GM19468 (cell line): Measurements from ENCODE around the gene NRG3.

Experiments used
- ATAC-seq: cut with Tn5 transposase; IDR thresholded peaks from one replicate; pipeline ENCODE4 v1.9.1; 2021; ENCODE audit warnings: mild to moderate bottlenecking, moderate library complexity, moderate number of reproducible peaks; ENCODE audit not compliant: unreplicated experiment; ENCODE audit errors: extremely low read depth

The NRG3 gene

GRCh38 chr10:82742478-82742877 is 867.5 kb downstream of the NRG3 start:
- no peak for ATAC-seq

GRCh38 chr10:82742898-82743297 is 867.9 kb downstream of the NRG3 start:
- no peak for ATAC-seq

GRCh38 chr10:82750538-82750937 is 875.5 kb downstream of the NRG3 start:
- ATAC-seq = no peak

GRCh38 chr10:82757397-82757796 is 882.4 kb downstream of the NRG3 start:
- ATAC-seq = no peak

- no peak for ATAC-seq
Observed at GRCh38 chr10:82757901-82758300, 882.9 kb downstream of the NRG3 start.

GRCh38 chr10:82759050-82759449 is 884.1 kb downstream of the NRG3 start:
- no peak for ATAC-seq

- ATAC-seq = no peak
Observed at GRCh38 chr10:82762641-82763040, 887.6 kb downstream of the NRG3 start.

GRCh38 chr10:82768040-82768439 is 893.0 kb downstream of the NRG3 start:
- ATAC-seq = no peak

- no peak for ATAC-seq
Observed at GRCh38 chr10:82778908-82779307, 903.9 kb downstream of the NRG3 start.

- no peak for ATAC-seq
Observed at GRCh38 chr10:82796510-82796909, 921.5 kb downstream of the NRG3 start.

- ATAC-seq = no peak
Observed at GRCh38 chr10:82801289-82801688, 926.3 kb downstream of the NRG3 start.

GRCh38 chr10:82811621-82812020 is 936.6 kb downstream of the NRG3 start:
- no peak for ATAC-seq

- ATAC-seq = no peak
Observed at GRCh38 chr10:82813856-82814255, 938.9 kb downstream of the NRG3 start.

- ATAC-seq = no peak
Observed at GRCh38 chr10:82814635-82815034, 939.6 kb downstream of the NRG3 start.

- no peak for ATAC-seq
Observed at GRCh38 chr10:82815680-82816079, 940.7 kb downstream of the NRG3 start.

GRCh38 chr10:82817676-82818422 is 942.9 kb downstream of the NRG3 start:
- no peak for ATAC-seq

GRCh38 chr10:82821043-82821442 is 946.0 kb downstream of the NRG3 start:
- no peak for ATAC-seq

GRCh38 chr10:82826132-82826531 is 951.1 kb downstream of the NRG3 start:
- ATAC-seq = no peak

GRCh38 chr10:82827901-82828300 is 952.9 kb downstream of the NRG3 start:
- no peak for ATAC-seq

GRCh38 chr10:82847242-82847641 is 972.2 kb downstream of the NRG3 start:
- ATAC-seq = no peak

- no peak for ATAC-seq
Observed at GRCh38 chr10:82850191-82850590, 975.2 kb downstream of the NRG3 start.

- ATAC-seq = no peak
Observed at GRCh38 chr10:82856957-82857613, 982.1 kb downstream of the NRG3 start.
